ENCODE measurements around the gene SMOC1. TPM values are rescaled to one million over a fixed set of nuclear protein-coding genes. Genes with fewer than 3 reads are reported as not detected.

The SMOC1 gene
- total RNA-seq, 6 experiments from 2014 or later, result not detected

GRCh38 chr14:69933623-69934275 is 54.5 kb downstream of the SMOC1 start:
- no peak overlapping the region for H3K27ac Mint-ChIP-seq
- peaks cover 4% of the 10 kb centered on the region; the same call in 1 of the 2 replicates for H3K9me3 Mint-ChIP-seq
- no peak for DNase-seq
- no peaks in the 10 kb centered on the region for H3K4me1 Mint-ChIP-seq (ENCODE audit: low read depth)
- H3K4me3 Mint-ChIP-seq, result no peak overlapping the region
- TF ChIP-seq CTCF (IDR thresholded peaks at IDR 0.05), result no peak
- H3K36me3 Mint-ChIP-seq (ENCODE audit: low read depth), result no peaks in the 10 kb centered on the region
- H3K27me3 Mint-ChIP-seq (ENCODE audit: insufficient read depth), result peaks cover 24% of the 10 kb centered on the region

- no peak for TF ChIP-seq CTCF (IDR thresholded peaks at IDR 0.05)
- H3K27me3 Mint-ChIP-seq (ENCODE audit: insufficient read depth), result peaks cover 14% of the 10 kb centered on the region; the same call in 1 of the 2 replicates
- DNase-seq, result no peak
- no peaks in the 10 kb centered on the region for H3K4me1 Mint-ChIP-seq (ENCODE audit: low read depth)
- peaks cover 4% of the 10 kb centered on the region; the same call in 1 of the 2 replicates for H3K9me3 Mint-ChIP-seq
- no peak overlapping the region for H3K27ac Mint-ChIP-seq
- no peaks in the 10 kb centered on the region for H3K36me3 Mint-ChIP-seq (ENCODE audit: low read depth)
- H3K4me3 Mint-ChIP-seq, result no peak overlapping the region
These were observed 58.3 kb downstream of the SMOC1 start for GRCh38 chr14:69937367-69938081.

GRCh38 chr14:69938751-69939150 is 59.5 kb downstream of the SMOC1 start:
- Mint-ChIP-seq H3K27ac (no peak overlapping the region), H3K9me3 (peaks cover 5% of the 10 kb centered on the region; the same call in 1 of the 2 replicates), H3K4me3 (no peak overlapping the region), H3K4me1 (ENCODE audit: low read depth) (no peaks in the 10 kb centered on the region), H3K27me3 (ENCODE audit: insufficient read depth) (peaks cover 11% of the 10 kb centered on the region), H3K36me3 (ENCODE audit: low read depth) (no peaks in the 10 kb centered on the region)
- no peak for TF ChIP-seq CTCF (IDR thresholded peaks at IDR 0.05)
- no peak for DNase-seq

GRCh38 chr14:69941768-69942742 is 62.8 kb downstream of the SMOC1 start:
- no peak for TF ChIP-seq CTCF (IDR thresholded peaks at IDR 0.05)
- Mint-ChIP-seq H3K4me3 (no peak overlapping the region), H3K27me3 (ENCODE audit: insufficient read depth) (peaks cover under 1% of the 10 kb centered on the region), H3K4me1 (ENCODE audit: low read depth) (no peaks in the 10 kb centered on the region), H3K27ac (no peak overlapping the region), H3K9me3 (peaks cover 14% of the 10 kb centered on the region), H3K36me3 (ENCODE audit: low read depth) (no peaks in the 10 kb centered on the region)
- no peak for DNase-seq

GRCh38 chr14:69943084-69943780 is 64.0 kb downstream of the SMOC1 start:
- DNase-seq, result no peak

More at GRCh38 chr14:69943084-69943780, 64.0 kb downstream of the SMOC1 start:
- no peak for TF ChIP-seq CTCF (IDR thresholded peaks at IDR 0.05)
- no peaks in the 10 kb centered on the region for H3K36me3 Mint-ChIP-seq (ENCODE audit: low read depth)
- H3K4me3 Mint-ChIP-seq, result no peak overlapping the region
- peaks cover 20% of the 10 kb centered on the region for H3K9me3 Mint-ChIP-seq
- H3K27ac Mint-ChIP-seq, result no peak overlapping the region
- no peaks in the 10 kb centered on the region for H3K4me1 Mint-ChIP-seq (ENCODE audit: low read depth)
- peaks cover 2% of the 10 kb centered on the region for H3K27me3 Mint-ChIP-seq (ENCODE audit: insufficient read depth)

All from HFFc6 (cell line).